Muscle layer of colon (tissue), 2 donors: ENCODE data around the gene TSG101.

Source experiments
- H3K27ac ChIP-seq: one replicate; pipeline ENCODE4 v1.7.0; 2013; ENCODE audit warnings: low read depth, mild to moderate bottlenecking, low read length, moderate library complexity
- H3K27me3 ChIP-seq, 2 donors: one replicate each; pipeline ENCODE4 v1.7.0; 2013; ENCODE audit warnings: low read length in 2 of 2, mild to moderate bottlenecking in 2 of 2; ENCODE audit not compliant: insufficient read depth in 2 of 2, control insufficient read depth in 1 of 2
- H3K36me3 ChIP-seq: one replicate; pipeline ENCODE4 v1.7.0; 2013; ENCODE audit warnings: mild to moderate bottlenecking, low read length; ENCODE audit not compliant: insufficient read depth
- H3K4me1 ChIP-seq: one replicate; pipeline ENCODE4 v1.7.0; 2013; ENCODE audit warnings: mild to moderate bottlenecking, low read length; ENCODE audit not compliant: insufficient read depth
- H3K4me3 ChIP-seq, 2 donors: one replicate each; pipeline ENCODE4 v1.7.0; 2013; ENCODE audit warnings: low read length in 2 of 2, low read depth in 1 of 2, mild to moderate bottlenecking in 1 of 2, moderate library complexity in 1 of 2
- H3K9ac ChIP-seq: one replicate; pipeline ENCODE4 v1.7.0; 2013; ENCODE audit warnings: low read length
- H3K9me3 ChIP-seq: one replicate; pipeline ENCODE4 v1.7.0; 2013; ENCODE audit warnings: mild to moderate bottlenecking, low read length
- donor health status: abdominal sarcoma.
- donor health status: Adenocarcinoma of cecum.

TSG101 gene

GRCh38 chr11:18527512-18527911 is 770 bp upstream of the TSG101 start:
- Histone ChIP-seq H3K27me3 (no peaks in the 10 kb centered on the region), H3K27ac (peak overlapping the region; percentile 96), H3K4me1 (peaks cover 24% of the 10 kb centered on the region), H3K9me3 (no peaks in the 10 kb centered on the region), H3K4me3 (peak overlapping the region; percentile 72 to 88), H3K9ac (peak overlapping the region; percentile 73), H3K36me3 (peaks cover 13% of the 10 kb centered on the region)

GRCh38 chr11:18526130-18526520 is 617 bp downstream of the TSG101 start:
- Histone ChIP-seq H3K27ac (peak overlapping the region; percentile 96), H3K4me3 (peak overlapping the region; percentile 72 to 88), H3K27me3 (no peaks in the 10 kb centered on the region), H3K9me3 (no peaks in the 10 kb centered on the region), H3K9ac (peak overlapping the region; percentile 73), H3K36me3 (peaks cover 8% of the 10 kb centered on the region), H3K4me1 (peaks cover 24% of the 10 kb centered on the region)

GRCh38 chr11:18524248-18524647 is 2.5 kb downstream of the TSG101 start:
- Histone ChIP-seq H3K9ac (no peak overlapping the region), H3K27me3 (no peaks in the 10 kb centered on the region), H3K27ac (no peak overlapping the region), H3K9me3 (no peaks in the 10 kb centered on the region), H3K4me1 (peaks cover 24% of the 10 kb centered on the region), H3K4me3 (no peak overlapping the region), H3K36me3 (peaks cover 5% of the 10 kb centered on the region)

- H3K9me3 ChIP-seq: no peaks in the 10 kb centered on the region
- peaks cover 5% of the 10 kb centered on the region for H3K36me3 ChIP-seq
- H3K27ac ChIP-seq: no peak overlapping the region
- H3K27me3 ChIP-seq: no peaks in the 10 kb centered on the region
- H3K9ac ChIP-seq: no peak overlapping the region
- peaks cover 24% of the 10 kb centered on the region for H3K4me1 ChIP-seq
- no peak overlapping the region for H3K4me3 ChIP-seq
These were observed 3.7 kb downstream of the TSG101 start for GRCh38 chr11:18523084-18523483.

DNA sequence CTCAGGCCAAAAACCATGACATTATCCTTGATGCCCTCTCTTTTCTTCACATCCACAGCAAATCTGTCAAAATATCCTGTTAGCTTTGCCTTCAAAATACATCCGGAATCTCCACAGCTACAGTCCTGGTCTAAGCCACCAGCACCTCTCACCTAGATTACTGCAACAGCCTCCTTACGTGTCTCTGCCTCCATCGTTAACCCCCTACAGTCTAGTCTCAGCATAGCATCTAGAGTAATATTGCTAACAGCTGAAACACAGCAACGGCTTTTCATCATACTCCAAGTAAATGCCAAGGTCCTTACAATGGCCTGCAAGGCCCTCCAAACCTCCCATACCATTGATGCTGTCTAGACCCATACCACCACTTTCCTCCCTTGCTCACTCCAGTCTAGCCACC is 4.4 kb downstream of the TSG101 start:
- Histone ChIP-seq H3K4me3 (no peak overlapping the region), H3K36me3 (peaks cover 5% of the 10 kb centered on the region), H3K27me3 (no peaks in the 10 kb centered on the region), H3K9ac (no peak overlapping the region), H3K27ac (no peak overlapping the region), H3K9me3 (no peaks in the 10 kb centered on the region), H3K4me1 (peaks cover 19% of the 10 kb centered on the region)

DNA sequence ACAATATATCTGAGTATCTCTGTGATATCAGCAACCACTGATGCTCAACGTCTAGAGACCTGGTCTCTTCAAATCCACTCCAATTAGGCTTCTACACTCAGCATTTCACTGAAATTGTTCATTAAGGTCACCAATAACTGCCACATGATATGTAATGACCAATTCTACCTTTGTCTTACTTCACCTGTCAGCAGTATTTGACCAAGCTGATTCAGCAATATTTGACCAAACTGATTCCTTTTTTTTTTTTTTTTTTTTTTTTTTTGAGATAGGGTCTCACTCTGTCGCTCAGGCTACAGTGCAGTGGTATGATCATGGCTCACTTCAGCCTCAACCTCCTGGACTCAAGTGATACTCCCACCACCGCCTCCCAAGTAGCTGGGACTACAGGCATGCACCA is 5.6 kb downstream of the TSG101 start:
- peaks cover 5% of the 10 kb centered on the region for H3K36me3 ChIP-seq
- no peak overlapping the region for H3K9ac ChIP-seq
- peaks cover 18% of the 10 kb centered on the region for H3K4me1 ChIP-seq

DNA sequence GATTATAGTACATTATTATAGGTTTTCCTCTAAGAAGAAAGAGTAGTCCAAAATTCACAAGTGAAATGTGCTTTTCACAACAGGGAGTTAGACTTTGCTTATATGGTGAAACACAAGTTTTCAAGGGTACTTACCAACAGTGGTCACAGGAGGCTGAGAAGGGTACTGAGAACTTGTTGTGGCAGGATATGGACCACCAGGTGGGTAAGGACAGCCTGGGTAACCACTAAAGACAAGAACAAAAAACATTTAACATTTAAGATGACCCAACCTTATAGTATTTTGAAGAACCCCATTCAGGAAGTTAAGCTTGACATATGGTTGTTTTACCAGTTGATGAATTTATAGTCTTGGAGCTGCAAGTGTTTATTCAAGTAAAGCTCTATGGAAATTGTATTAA is 24.4 kb downstream of the TSG101 start:
- peaks cover 69% of the 10 kb centered on the region for H3K36me3 ChIP-seq

More for the DNA sequence above, 5.6 kb downstream of the TSG101 start:
- H3K27ac ChIP-seq: no peak overlapping the region
- H3K9me3 ChIP-seq: no peaks in the 10 kb centered on the region
- H3K4me3 ChIP-seq: no peak overlapping the region
- H3K27me3 ChIP-seq: no peaks in the 10 kb centered on the region

GRCh38 chr11:18501629-18502028 is 25.1 kb downstream of the TSG101 start:
- peaks cover 62% of the 10 kb centered on the region for H3K36me3 ChIP-seq
- H3K27ac ChIP-seq: no peak overlapping the region
- no peak overlapping the region for H3K9ac ChIP-seq
- no peaks in the 10 kb centered on the region for H3K4me1 ChIP-seq
- no peaks in the 10 kb centered on the region for H3K9me3 ChIP-seq
- no peak overlapping the region for H3K4me3 ChIP-seq
- H3K27me3 ChIP-seq: no peaks in the 10 kb centered on the region

More for the DNA sequence above, 24.4 kb downstream of the TSG101 start:
- H3K4me3 ChIP-seq: no peak overlapping the region
- H3K9ac ChIP-seq: no peak overlapping the region
- H3K27me3 ChIP-seq: no peaks in the 10 kb centered on the region
- no peaks in the 10 kb centered on the region for H3K4me1 ChIP-seq
- H3K27ac ChIP-seq: no peak overlapping the region
- no peaks in the 10 kb centered on the region for H3K9me3 ChIP-seq

- Histone ChIP-seq H3K9me3 (no peaks in the 10 kb centered on the region), H3K4me1 (no peaks in the 10 kb centered on the region), H3K9ac (no peak overlapping the region), H3K36me3 (peaks cover 44% of the 10 kb centered on the region), H3K27ac (no peak overlapping the region), H3K27me3 (no peaks in the 10 kb centered on the region), H3K4me3 (no peak overlapping the region)
These were observed 28.7 kb downstream of the TSG101 start for GRCh38 chr11:18498039-18498438.

- H3K4me1 ChIP-seq: no peaks in the 10 kb centered on the region
- H3K4me3 ChIP-seq: no peak overlapping the region
- peaks cover 36% of the 10 kb centered on the region for H3K36me3 ChIP-seq
- H3K9ac ChIP-seq: no peak overlapping the region
- no peaks in the 10 kb centered on the region for H3K27me3 ChIP-seq
- H3K9me3 ChIP-seq: no peaks in the 10 kb centered on the region
- no peak overlapping the region for H3K27ac ChIP-seq
These were observed 31.0 kb downstream of the TSG101 start for GRCh38 chr11:18495703-18496102.

- Histone ChIP-seq H3K4me1 (no peaks in the 10 kb centered on the region), H3K27me3 (no peaks in the 10 kb centered on the region), H3K27ac (no peak overlapping the region), H3K9me3 (no peaks in the 10 kb centered on the region), H3K9ac (no peak overlapping the region), H3K4me3 (no peak overlapping the region), H3K36me3 (peaks cover 36% of the 10 kb centered on the region)
These were observed 31.5 kb downstream of the TSG101 start for GRCh38 chr11:18495271-18495670.

GRCh38 chr11:18493310-18493709 is 33.4 kb downstream of the TSG101 start:
- Histone ChIP-seq H3K27ac (no peak overlapping the region), H3K9ac (no peak overlapping the region), H3K36me3 (peaks cover 44% of the 10 kb centered on the region), H3K9me3 (no peaks in the 10 kb centered on the region), H3K4me3 (no peak overlapping the region), H3K4me1 (no peaks in the 10 kb centered on the region), H3K27me3 (no peaks in the 10 kb centered on the region)
